T-helper 17 cell (primary cell): ENCODE measurements around the gene CNTRL. TPM values are rescaled to one million over a fixed set of nuclear protein-coding genes. Genes with fewer than 3 reads are reported as not detected.
"Not testable (repeated sequence)": the region's sequence is repeated elsewhere in the genome, so short reads cannot be mapped to it uniquely, and the experiment has no call there.

Experiments
- ATAC-seq: fragments of 150-1000 bp; cut with Tn5 transposase; 2 replicates; pipeline ENCODE4 v1.10.0; 2021; ENCODE audit warnings: mild to moderate bottlenecking, moderate library complexity
- DNase-seq, 3 donors: peaks; one replicate each; pipeline versions ENCODE4 v3.0.0 to v3.0.0-alpha.2; 2020 to 2021
- H3K9me3 ChIP-seq: one replicate; pipeline ENCODE4 v1.7.0; 2013; ENCODE audit warnings: low read length, mild to moderate bottlenecking; ENCODE audit not compliant: control insufficient read depth, poor library complexity, severe bottlenecking
- H3K27ac Mint-ChIP-seq: one replicate; pipeline ENCODE4 v1.8.0; 2022; ENCODE audit warnings: mild to moderate bottlenecking, moderate library complexity, mixed read lengths
- H3K27me3 Mint-ChIP-seq: one replicate; pipeline ENCODE4 v1.8.0; 2022; ENCODE audit warnings: mixed read lengths
- H3K36me3 Mint-ChIP-seq: one replicate; pipeline ENCODE4 v1.8.0; 2022; ENCODE audit warnings: low read depth, mixed read lengths
- H3K4me1 Mint-ChIP-seq: one replicate; pipeline ENCODE4 v1.8.0; 2022; ENCODE audit warnings: mild to moderate bottlenecking, mixed read lengths
- H3K4me3 Mint-ChIP-seq: one replicate; pipeline ENCODE4 v1.8.0; 2022; ENCODE audit warnings: mild to moderate bottlenecking, moderate library complexity, mixed read lengths
- total RNA-seq, 4 donors: library from RNA in 2 of 4; stranded (reverse) in 2 of 4; gene quantifications; one replicate each; pipeline ENCODE4 v1.2.3 and lab custom pipeline; 2022 to 2026

Gene CNTRL
- total RNA-seq, 2 donors from 2014 or later: 69.5 to 81.1 TPM

GRCh38 chr9:121088576-121088975 is 13.8 kb downstream of the CNTRL start:
- Mint-ChIP-seq H3K36me3 (peaks cover 22% of the 10 kb centered on the region), H3K27me3 (no peaks in the 10 kb centered on the region), H3K4me1 (peaks cover 30% of the 10 kb centered on the region), H3K4me3 (no peak overlapping the region), H3K27ac (peak overlapping the region; percentile 79)
- DNase-seq (no peak), ATAC-seq (no peak)
- no peaks in the 10 kb centered on the region for H3K9me3 ChIP-seq

- not testable (repeated sequence) for H3K27me3 Mint-ChIP-seq
Measured at GRCh38 chr9:121090743-121091142, 16.0 kb downstream of the CNTRL start.

GRCh38 chr9:121095057-121095456 is 20.3 kb downstream of the CNTRL start:
- H3K9me3 ChIP-seq: no peaks in the 10 kb centered on the region
- ATAC-seq (no peak), DNase-seq (no peak)
- Mint-ChIP-seq H3K27me3 (no peaks in the 10 kb centered on the region), H3K27ac (no peak overlapping the region), H3K4me1 (peaks cover 6% of the 10 kb centered on the region), H3K4me3 (no peak overlapping the region), H3K36me3 (peaks cover 23% of the 10 kb centered on the region)

More at GRCh38 chr9:121090743-121091142, 16.0 kb downstream of the CNTRL start:
- H3K27ac Mint-ChIP-seq, H3K9me3 ChIP-seq, ATAC-seq, H3K4me3 Mint-ChIP-seq, DNase-seq: not testable (repeated sequence)
- peaks cover 26% of the 10 kb centered on the region for H3K36me3 Mint-ChIP-seq
- peaks cover 26% of the 10 kb centered on the region for H3K4me1 Mint-ChIP-seq

DNA sequence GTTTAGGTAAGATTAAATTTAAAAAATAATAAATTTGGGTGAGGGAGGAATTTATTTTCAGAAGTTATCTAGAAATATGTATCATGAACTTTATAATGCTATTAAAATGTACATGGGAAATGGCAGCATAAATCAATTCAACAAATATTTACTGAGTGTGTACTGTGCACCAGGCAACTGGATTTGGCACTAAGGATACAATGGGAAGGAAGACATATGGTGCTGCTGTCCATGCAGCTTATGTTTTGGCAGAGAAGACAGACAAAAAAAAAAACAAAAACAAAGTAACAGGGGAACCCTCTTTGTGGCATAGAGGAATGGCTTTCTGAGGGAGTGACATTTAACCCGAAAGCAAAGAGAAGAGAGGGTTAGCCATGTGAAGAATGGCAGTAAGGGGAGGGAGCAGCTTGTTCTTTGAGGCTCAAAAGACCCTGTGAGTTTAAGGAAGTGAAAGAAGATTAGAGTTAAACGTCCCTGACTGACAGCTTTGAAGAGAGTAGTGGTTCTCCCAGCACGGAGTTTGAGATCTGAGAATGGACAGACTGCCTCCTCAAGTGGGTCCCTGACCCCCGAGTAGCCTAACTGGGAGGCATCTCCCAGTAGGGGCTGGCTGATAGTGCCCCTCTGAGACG is 23.9 kb downstream of the CNTRL start:
- H3K4me1 Mint-ChIP-seq: peaks cover 4% of the 10 kb centered on the region
- peak; percentile 49 for ATAC-seq
- no peaks in the 10 kb centered on the region for H3K27me3 Mint-ChIP-seq
- no peak overlapping the region for H3K4me3 Mint-ChIP-seq
- no peak overlapping the region for H3K27ac Mint-ChIP-seq
- H3K36me3 Mint-ChIP-seq: peaks cover 22% of the 10 kb centered on the region
- H3K9me3 ChIP-seq: no peaks in the 10 kb centered on the region
- DNase-seq: no peak

- not testable (repeated sequence) for H3K27me3 Mint-ChIP-seq, H3K27ac Mint-ChIP-seq, DNase-seq, H3K4me3 Mint-ChIP-seq, H3K9me3 ChIP-seq, ATAC-seq
- Mint-ChIP-seq H3K4me1 (peaks cover 17% of the 10 kb centered on the region), H3K36me3 (peaks cover 17% of the 10 kb centered on the region)
Measured at GRCh38 chr9:121104054-121104453, 29.3 kb downstream of the CNTRL start.

- Mint-ChIP-seq H3K4me1 (peaks cover 17% of the 10 kb centered on the region), H3K4me3 (no peak overlapping the region), H3K27ac (peak overlapping the region; percentile 61), H3K36me3 (peaks cover 7% of the 10 kb centered on the region), H3K27me3 (no peaks in the 10 kb centered on the region)
- no peaks in the 10 kb centered on the region for H3K9me3 ChIP-seq
- ATAC-seq (no peak), DNase-seq (no peak)
Measured at GRCh38 chr9:121105531-121105930, 30.8 kb downstream of the CNTRL start.

DNA sequence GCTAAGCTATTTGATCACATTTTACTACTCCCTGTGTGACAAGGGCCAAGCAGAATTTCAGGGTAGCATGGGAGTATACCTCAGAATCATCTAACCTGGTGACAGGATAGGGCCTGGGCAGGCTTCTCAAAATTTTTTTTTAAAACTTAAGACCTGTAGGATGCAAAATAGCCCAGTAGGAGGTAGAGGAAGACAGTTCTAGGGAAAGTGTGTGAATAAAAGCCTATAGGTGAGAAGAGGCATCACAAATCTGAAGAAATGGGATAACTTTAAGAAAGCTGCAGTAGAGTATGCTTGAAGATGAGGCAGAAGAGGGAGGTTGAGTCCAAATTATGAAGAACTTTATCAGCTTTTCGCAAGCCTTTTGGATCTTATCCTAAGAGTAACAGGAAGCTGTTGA is 32.3 kb downstream of the CNTRL start:
- Mint-ChIP-seq H3K4me3 (no peak overlapping the region), H3K27me3 (no peaks in the 10 kb centered on the region), H3K27ac (peak overlapping the region; percentile 8), H3K4me1 (peaks cover 20% of the 10 kb centered on the region), H3K36me3 (peaks cover 6% of the 10 kb centered on the region)
- ATAC-seq: peak; percentile 96
- no peaks in the 10 kb centered on the region for H3K9me3 ChIP-seq
- no peak for DNase-seq

GRCh38 chr9:121107881-121108280 is 33.1 kb downstream of the CNTRL start:
- Mint-ChIP-seq H3K27me3 (no peaks in the 10 kb centered on the region), H3K4me1 (peaks cover 20% of the 10 kb centered on the region), H3K36me3 (peaks cover 6% of the 10 kb centered on the region), H3K4me3 (no peak overlapping the region), H3K27ac (no peak overlapping the region)
- no peaks in the 10 kb centered on the region for H3K9me3 ChIP-seq
- no peak for DNase-seq
- no peak for ATAC-seq

GRCh38 chr9:121115466-121115865 is 40.7 kb downstream of the CNTRL start:
- Mint-ChIP-seq H3K27me3 (no peaks in the 10 kb centered on the region), H3K27ac (no peak overlapping the region), H3K36me3 (peaks cover 9% of the 10 kb centered on the region), H3K4me3 (no peak overlapping the region), H3K4me1 (peaks cover 15% of the 10 kb centered on the region)
- ATAC-seq (no peak), DNase-seq (no peak)
- H3K9me3 ChIP-seq: no peaks in the 10 kb centered on the region

DNA sequence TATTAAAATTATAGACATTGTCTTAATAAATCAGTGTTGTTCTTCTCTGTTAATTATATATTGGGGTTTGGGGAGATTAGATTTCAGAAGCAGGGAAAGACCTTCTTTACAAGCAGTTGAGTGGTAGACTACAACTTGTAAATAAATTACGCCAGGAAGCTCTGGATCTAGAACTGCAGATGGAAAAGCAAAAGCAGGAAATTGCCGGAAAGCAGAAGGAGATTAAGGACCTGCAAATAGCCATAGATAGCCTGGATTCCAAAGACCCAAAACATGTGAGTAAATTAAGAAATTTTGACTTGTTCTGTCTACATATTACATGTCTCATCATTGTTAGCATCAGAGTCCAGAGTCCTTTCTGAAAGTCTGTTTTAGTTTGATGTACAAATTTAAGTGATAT is 43.5 kb downstream of the CNTRL start:
- ATAC-seq (no peak), DNase-seq (no peak)
- peaks cover 7% of the 10 kb centered on the region for H3K36me3 Mint-ChIP-seq
- H3K4me3 Mint-ChIP-seq: no peak overlapping the region
- peaks cover 25% of the 10 kb centered on the region for H3K4me1 Mint-ChIP-seq
- H3K27me3 Mint-ChIP-seq: no peaks in the 10 kb centered on the region
- H3K27ac Mint-ChIP-seq: peak overlapping the region; percentile 60
- no peaks in the 10 kb centered on the region for H3K9me3 ChIP-seq

GRCh38 chr9:121120386-121120785 is 45.6 kb downstream of the CNTRL start:
- H3K4me1 Mint-ChIP-seq: peaks cover 33% of the 10 kb centered on the region
- ATAC-seq (no peak), DNase-seq (no peak)
- peak overlapping the region; percentile 94 for H3K27ac Mint-ChIP-seq
- no peaks in the 10 kb centered on the region for H3K9me3 ChIP-seq
- no peaks in the 10 kb centered on the region for H3K27me3 Mint-ChIP-seq
- H3K36me3 Mint-ChIP-seq: peaks cover 10% of the 10 kb centered on the region
- peak overlapping the region; percentile 41 for H3K4me3 Mint-ChIP-seq

DNA sequence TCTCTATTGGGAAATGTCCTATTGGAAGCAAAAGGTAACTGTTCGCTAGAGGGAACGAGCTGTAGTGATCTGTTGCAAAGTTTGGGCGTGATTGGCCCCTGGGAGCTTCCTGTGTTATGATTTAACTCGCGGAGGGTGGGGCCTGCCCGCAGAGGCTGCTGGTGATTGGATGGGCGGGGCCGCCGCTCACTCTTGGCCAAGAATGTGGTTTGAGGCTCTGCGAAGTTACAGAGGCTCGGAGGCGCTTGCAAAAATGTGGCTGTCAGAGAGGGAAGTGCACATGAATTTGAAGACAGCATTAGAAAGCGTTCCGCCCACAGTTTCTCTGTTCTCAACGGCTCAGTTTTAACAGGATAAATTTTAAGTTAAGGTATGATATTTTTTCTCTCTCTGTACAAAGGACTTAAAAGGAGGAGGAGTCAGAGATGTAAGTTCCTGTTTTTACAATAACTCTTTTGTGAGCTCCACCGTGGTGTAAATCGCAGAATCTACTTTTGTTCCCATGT is 46.9 kb downstream of the CNTRL start:
- ATAC-seq (peak; percentile 99), DNase-seq (peak; percentile 88 to 93 (median 92))
- H3K4me3 Mint-ChIP-seq: peak overlapping the region; percentile 94
- H3K9me3 ChIP-seq: no peaks in the 10 kb centered on the region
- H3K27me3 Mint-ChIP-seq: no peaks in the 10 kb centered on the region
- H3K27ac Mint-ChIP-seq: peak overlapping the region; percentile 94
- peaks cover 34% of the 10 kb centered on the region for H3K4me1 Mint-ChIP-seq
- H3K36me3 Mint-ChIP-seq: peaks cover 6% of the 10 kb centered on the region

GRCh38 chr9:121122246-121123032 is 47.7 kb downstream of the CNTRL start:
- peak overlapping the region; percentile 94 for H3K4me3 Mint-ChIP-seq
- H3K9me3 ChIP-seq: no peaks in the 10 kb centered on the region
- H3K36me3 Mint-ChIP-seq: peaks cover 6% of the 10 kb centered on the region
- no peaks in the 10 kb centered on the region for H3K27me3 Mint-ChIP-seq
- peaks cover 36% of the 10 kb centered on the region for H3K4me1 Mint-ChIP-seq
- ATAC-seq: no peak
- peak overlapping the region; percentile 94 for H3K27ac Mint-ChIP-seq
- no peak for DNase-seq
